SK-N-SH (cell line): ENCODE data around the gene ITK. TPM values are rescaled to one million over a fixed set of nuclear protein-coding genes. Genes with fewer than 3 reads are reported as not detected.

Experiments used
- CTCF ChIA-PET: fragments of 300-600, 350-600 bp; formaldehyde crosslinking; extraction: SDS; loops from one replicate; lab custom pipeline; 2021; lab: Yijun Ruan, JAX
- POLR2A ChIA-PET: fragments of 350-600 bp; sonication (Branson Sonifier 250); formaldehyde crosslinking; extraction: SDS; loops from one replicate; lab custom pipeline; 2020; ENCODE audit warnings: antibody characterized with exemption, inconsistent platforms; lab: Yijun Ruan, JAX
- DNase-seq: peaks from one replicate; pipeline ENCODE4 v3.0.0; 2012
- H2AFZ ChIP-seq: fragments of 200-600 bp; sonication (generic); 2 replicates; pipeline ENCODE4 v1.8.1; 2016; ENCODE audit warnings: antibody characterized with exemption, mild to moderate bottlenecking, low read depth
- H3F3A ChIP-seq: fragments of 200-600 bp; sonication (generic); replicated peaks from 2 replicates; pipeline ENCODE3; 2016; ENCODE audit warnings: antibody characterized with exemption, mild to moderate bottlenecking; ENCODE audit not compliant: insufficient read depth
- H3K27ac ChIP-seq, 2 experiments: fragments of 200-500 bp in 1 of 2; fragments of 200-600 bp in 1 of 2; sonication (Bioruptor generic) in 1 of 2; sonication (generic), shearing (Covaris generic) in 1 of 2; 2 replicates each; pipeline versions ENCODE4 v1.5.1 to v1.6.1; 2014 to 2016; ENCODE audit warnings: low read depth in 2 of 2, inconsistent platforms in 1 of 2, low read length in 1 of 2, mild to moderate bottlenecking in 1 of 2, mixed read lengths in 1 of 2
- H3K27me3 ChIP-seq: fragments of 200-600 bp; sonication (generic), shearing (Covaris generic); 2 replicates; pipeline ENCODE4 v1.6.1; 2016; ENCODE audit warnings: mixed run types; ENCODE audit not compliant: insufficient read depth
- H3K36me3 ChIP-seq, 2 experiments: fragments of 200-500 bp in 1 of 2; fragments of 200-600 bp in 1 of 2; sonication (Bioruptor generic) in 1 of 2; sonication (generic) in 1 of 2; replicated peaks in 1 of 2; 2 replicates each; pipeline versions ENCODE3 to v1.5.1; 2014 to 2016; ENCODE audit warnings: low read length in 1 of 2, mild to moderate bottlenecking in 1 of 2; ENCODE audit not compliant: insufficient read depth in 2 of 2, control insufficient read depth in 1 of 2
- H3K4me1 ChIP-seq, 2 experiments: fragments of 200-500 bp in 1 of 2; fragments of 200-600 bp in 1 of 2; sonication (Bioruptor generic) in 1 of 2; sonication (generic), shearing (Covaris generic) in 1 of 2; 2 replicates each; pipeline versions ENCODE4 v1.5.1 to v1.6.1; 2014 to 2016; ENCODE audit warnings: low read depth in 1 of 2, low read length in 1 of 2, mixed run types in 1 of 2; ENCODE audit not compliant: insufficient read depth in 2 of 2, control insufficient read depth in 1 of 2
- H3K4me2 ChIP-seq: fragments of 200-600 bp; sonication (generic), shearing (Covaris generic); 2 replicates; pipeline ENCODE4 v1.6.1; 2017; ENCODE audit warnings: mixed run types
- H3K4me3 ChIP-seq, 2 experiments: fragments of 200-500 bp in 1 of 2; fragments of 200-600 bp in 1 of 2; sonication (Bioruptor generic) in 1 of 2; sonication (generic), shearing (Covaris generic) in 1 of 2; 2 replicates each; pipeline versions ENCODE4 v1.5.1 to v1.8.1; 2014 to 2016; ENCODE audit warnings: low read depth in 2 of 2, inconsistent platforms in 1 of 2, low read length in 1 of 2, mild to moderate bottlenecking in 1 of 2, mixed read lengths in 1 of 2, moderate library complexity in 1 of 2
- H3K79me2 ChIP-seq: fragments of 200-600 bp; sonication (generic); 2 replicates; pipeline ENCODE4 v1.8.1; 2017; ENCODE audit warnings: mild to moderate bottlenecking; ENCODE audit not compliant: insufficient read depth
- H3K9ac ChIP-seq: fragments of 200-600 bp; sonication (generic); 2 replicates; pipeline ENCODE4 v1.6.1; 2017; ENCODE audit warnings: mixed run types
- H3K9me2 ChIP-seq: fragments of 200-600 bp; sonication (generic); 2 replicates; pipeline ENCODE4 v1.6.1; 2017; ENCODE audit warnings: mixed run types
- H3K9me3 ChIP-seq: fragments of 200-600 bp; sonication (generic); 2 replicates; pipeline ENCODE4 v1.6.1; 2017; ENCODE audit warnings: mixed run types, mild to moderate bottlenecking, moderate library complexity
- H4K20me1 ChIP-seq: fragments of 200-600 bp; sonication (generic); 2 replicates; pipeline ENCODE4 v1.6.1; 2017; ENCODE audit warnings: mild to moderate bottlenecking, mixed run types; ENCODE audit not compliant: insufficient read depth
- CHD2 ChIP-seq: fragments of 150-350 bp; IDR thresholded peaks from 2 replicates; pipeline ENCODE4 v1.6.1; 2018; ENCODE audit warnings: low read length; ENCODE audit not compliant: partially characterized antibody
- EP300 ChIP-seq, 2 experiments: IDR thresholded peaks; 2 replicates each; pipeline versions ENCODE4 v1.4.0 to v1.6.1; 2012; ENCODE audit warnings: borderline replicate concordance in 1 of 2, low read depth in 1 of 2, low read length in 1 of 2
- EZH2phosphoT487 ChIP-seq: fragments of 200-600 bp; sonication (generic); IDR thresholded peaks from 2 replicates; pipeline ENCODE4 v1.6.1; 2017; ENCODE audit warnings: low read depth, mixed run types, mild to moderate bottlenecking, antibody characterized with exemption, moderate library complexity, borderline replicate concordance
- FOSL2 ChIP-seq: IDR thresholded peaks from 2 replicates; pipeline ENCODE4 v1.4.0; 2012; ENCODE audit warnings: low read depth, mild to moderate bottlenecking, moderate library complexity, borderline replicate concordance
- GATA2 ChIP-seq: sonication (generic); formaldehyde crosslinking; IDR thresholded peaks from 2 replicates; pipeline ENCODE4 v1.5.0; 2020; ENCODE audit warnings: mild to moderate bottlenecking, missing genetic modification reagents
- MEF2A ChIP-seq: IDR thresholded peaks from 2 replicates; pipeline ENCODE4 v1.4.0; 2012; ENCODE audit warnings: low read depth, borderline replicate concordance
- NFIC ChIP-seq: IDR thresholded peaks from 2 replicates; pipeline ENCODE4 v1.4.0; 2012; ENCODE audit warnings: borderline replicate concordance
- POLR2AphosphoS5 ChIP-seq: IDR thresholded peaks from 2 replicates; pipeline ENCODE4 v1.6.1; 2012; ENCODE audit warnings: low read depth, low read length
- RAD21 ChIP-seq: IDR thresholded peaks from 2 replicates; pipeline ENCODE4 v1.6.1; 2012; ENCODE audit warnings: mild to moderate bottlenecking, low read length
- RFX5 ChIP-seq: IDR thresholded peaks from 2 replicates; pipeline ENCODE4 v1.6.1; 2012; ENCODE audit warnings: mild to moderate bottlenecking, improper control_type of control experiment, low read length
- SMC3 ChIP-seq: IDR thresholded peaks from 2 replicates; pipeline ENCODE4 v1.6.1; 2012; ENCODE audit warnings: low read depth, low read length, improper control_type of control experiment
- TAF1 ChIP-seq: IDR thresholded peaks from 2 replicates; pipeline ENCODE4 v1.6.1; 2012; ENCODE audit warnings: low read depth, mild to moderate bottlenecking, low read length, moderate library complexity, borderline replicate concordance
- TCF12 ChIP-seq: IDR thresholded peaks from 2 replicates; pipeline ENCODE4 v1.4.0; 2012
- YY1 ChIP-seq: IDR thresholded peaks from 2 replicates; pipeline ENCODE4 v1.4.0; 2012; ENCODE audit warnings: low read depth, mild to moderate bottlenecking
- WGBS: methylation state at CpG from one replicate; pipeline ENCODE4 v1.1.6; 2017; ENCODE audit warnings: low lambda C conversion rate; 5-methylcytosine and 5-hydroxymethylcytosine counted together
- polyA plus RNA-seq, 3 experiments: library from polyadenylated mRNA; depleted of rRNA; stranded (reverse); fragments of >200 nt; gene quantifications; 2 replicates each; pipeline ENCODE4 v1.2.3, GENCODE V29; 2012
- TF ChIP-seq, protein P1 (sequence below): IDR thresholded peaks from 2 replicates; pipeline ENCODE4 v1.6.1; 2012; ENCODE audit warnings: mild to moderate bottlenecking, low read depth, low read length, moderate library complexity
- TF ChIP-seq, protein P2 (sequence below): fragments of 150-350 bp; IDR thresholded peaks from 2 replicates; pipeline ENCODE4 v1.6.1; 2017; ENCODE audit warnings: antibody characterized with exemption, low read length, low read depth, borderline replicate concordance
- TF ChIP-seq, protein P3 (sequence below): IDR thresholded peaks from 2 replicates; pipeline ENCODE4 v1.4.0; 2012; ENCODE audit warnings: low read depth

ITK gene
- polyA plus RNA-seq, 1 of the 3 experiments (the other 2 are of a cell fraction), result not detected

DNA sequence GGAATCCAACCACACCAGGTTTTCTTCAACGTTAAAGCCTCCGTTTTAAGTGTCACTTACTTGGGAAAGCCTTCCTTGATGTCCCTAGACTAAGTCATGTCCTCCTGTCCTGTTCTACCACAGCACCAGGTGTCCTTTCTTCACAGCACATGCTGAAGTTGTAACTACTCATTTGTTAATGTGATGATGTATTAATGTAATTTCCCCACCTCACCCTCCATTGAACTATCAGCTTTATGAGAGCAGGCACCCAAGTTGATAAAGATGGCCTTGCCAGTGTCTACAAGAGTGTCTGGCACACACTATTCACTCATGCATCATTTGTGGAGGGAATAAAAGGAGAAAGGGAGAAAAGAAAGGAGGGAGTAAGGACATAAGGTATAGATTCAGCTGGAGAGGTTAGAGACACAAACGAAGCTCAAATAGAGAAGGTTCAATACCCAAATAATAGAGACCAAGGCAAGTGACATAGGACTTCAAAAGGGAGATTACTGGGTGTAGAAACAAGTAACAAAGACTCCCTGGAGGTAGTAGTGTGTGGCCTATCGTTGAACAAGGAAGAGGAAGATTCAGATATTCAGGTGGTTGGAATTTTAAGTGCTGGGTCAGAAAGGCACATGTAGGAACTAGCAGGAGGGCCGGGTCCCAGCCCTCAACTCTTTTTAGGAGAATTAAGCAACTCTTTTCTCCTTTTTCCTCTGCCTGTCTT is 6.6 kb downstream of the ITK start:
- ChIA-PET CTCF (no interaction called here), POLR2A (no interaction called here)
- no peaks in the 10 kb centered on the region for H3K4me1 ChIP-seq
- 16% methylated on average over 5 of the region's 5 CpGs for WGBS
- H4K20me1 ChIP-seq, result no peaks in the 10 kb centered on the region
- no peak overlapping the region for H3K4me3 ChIP-seq
- DNase-seq, result no peak
- no peak overlapping the region for H3K4me2 ChIP-seq
- H3K27me3 ChIP-seq, result no peaks in the 10 kb centered on the region; the same call in 1 of the 2 replicates
- no peak overlapping the region for H2AFZ ChIP-seq
- no peak overlapping the region for H3K27ac ChIP-seq
- H3K9me3 ChIP-seq, result no peaks in the 10 kb centered on the region
- H3K79me2 ChIP-seq, result no peaks in the 10 kb centered on the region
- no peaks in the 10 kb centered on the region for H3K36me3 ChIP-seq
- no peak overlapping the region for H3K9ac ChIP-seq
- H3K9me2 ChIP-seq, result no peaks in the 10 kb centered on the region
- no peaks in the 10 kb centered on the region for H3F3A ChIP-seq
- TF ChIP-seq SMC3 (no peak), EZH2phosphoT487 (no peak), RAD21 (no peak), MEF2A (no peak), RFX5 (no peak), CHD2 (no peak), TAF1 (no peak), TCF12 (no peak), NFIC (no peak), YY1 (no peak), POLR2AphosphoS5 (no peak), EP300 (IDR thresholded peaks at IDR 0.05; ENCODE audit: borderline replicate concordance in 1 of 2, low read depth in 1 of 2, low read length in 1 of 2) (no peak), GATA2 (CRISPR knock-in tag) (no peak), FOSL2 (no peak)
- TF ChIP-seq, protein P1, sequence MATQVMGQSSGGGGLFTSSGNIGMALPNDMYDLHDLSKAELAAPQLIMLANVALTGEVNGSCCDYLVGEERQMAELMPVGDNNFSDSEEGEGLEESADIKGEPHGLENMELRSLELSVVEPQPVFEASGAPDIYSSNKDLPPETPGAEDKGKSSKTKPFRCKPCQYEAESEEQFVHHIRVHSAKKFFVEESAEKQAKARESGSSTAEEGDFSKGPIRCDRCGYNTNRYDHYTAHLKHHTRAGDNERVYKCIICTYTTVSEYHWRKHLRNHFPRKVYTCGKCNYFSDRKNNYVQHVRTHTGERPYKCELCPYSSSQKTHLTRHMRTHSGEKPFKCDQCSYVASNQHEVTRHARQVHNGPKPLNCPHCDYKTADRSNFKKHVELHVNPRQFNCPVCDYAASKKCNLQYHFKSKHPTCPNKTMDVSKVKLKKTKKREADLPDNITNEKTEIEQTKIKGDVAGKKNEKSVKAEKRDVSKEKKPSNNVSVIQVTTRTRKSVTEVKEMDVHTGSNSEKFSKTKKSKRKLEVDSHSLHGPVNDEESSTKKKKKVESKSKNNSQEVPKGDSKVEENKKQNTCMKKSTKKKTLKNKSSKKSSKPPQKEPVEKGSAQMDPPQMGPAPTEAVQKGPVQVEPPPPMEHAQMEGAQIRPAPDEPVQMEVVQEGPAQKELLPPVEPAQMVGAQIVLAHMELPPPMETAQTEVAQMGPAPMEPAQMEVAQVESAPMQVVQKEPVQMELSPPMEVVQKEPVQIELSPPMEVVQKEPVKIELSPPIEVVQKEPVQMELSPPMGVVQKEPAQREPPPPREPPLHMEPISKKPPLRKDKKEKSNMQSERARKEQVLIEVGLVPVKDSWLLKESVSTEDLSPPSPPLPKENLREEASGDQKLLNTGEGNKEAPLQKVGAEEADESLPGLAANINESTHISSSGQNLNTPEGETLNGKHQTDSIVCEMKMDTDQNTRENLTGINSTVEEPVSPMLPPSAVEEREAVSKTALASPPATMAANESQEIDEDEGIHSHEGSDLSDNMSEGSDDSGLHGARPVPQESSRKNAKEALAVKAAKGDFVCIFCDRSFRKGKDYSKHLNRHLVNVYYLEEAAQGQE, result no peak
- TF ChIP-seq, protein P2, sequence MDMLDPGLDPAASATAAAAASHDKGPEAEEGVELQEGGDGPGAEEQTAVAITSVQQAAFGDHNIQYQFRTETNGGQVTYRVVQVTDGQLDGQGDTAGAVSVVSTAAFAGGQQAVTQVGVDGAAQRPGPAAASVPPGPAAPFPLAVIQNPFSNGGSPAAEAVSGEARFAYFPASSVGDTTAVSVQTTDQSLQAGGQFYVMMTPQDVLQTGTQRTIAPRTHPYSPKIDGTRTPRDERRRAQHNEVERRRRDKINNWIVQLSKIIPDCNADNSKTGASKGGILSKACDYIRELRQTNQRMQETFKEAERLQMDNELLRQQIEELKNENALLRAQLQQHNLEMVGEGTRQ, result no peak
- TF ChIP-seq, protein P3, sequence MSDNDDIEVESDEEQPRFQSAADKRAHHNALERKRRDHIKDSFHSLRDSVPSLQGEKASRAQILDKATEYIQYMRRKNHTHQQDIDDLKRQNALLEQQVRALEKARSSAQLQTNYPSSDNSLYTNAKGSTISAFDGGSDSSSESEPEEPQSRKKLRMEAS, result no peak
